Esophagus muscularis mucosa (tissue), 4 donors: Measurements from ENCODE around the gene GLI3. TPM values are rescaled to one million over a fixed set of nuclear protein-coding genes. Genes with fewer than 3 reads are reported as not detected.

Source experiments
- DNase-seq: peaks from one replicate; pipeline ENCODE4 v3.0.0-alpha.2; 2017; ENCODE audit errors: extremely low spot score
- H3K27ac ChIP-seq, 4 donors: fragments of 200-600 bp; sonication (generic); replicated peaks in 1 of 4; 1 replicate in 3 of 4; 2 replicates in 1 of 4; pipeline ENCODE4 v1.5.1; 2016 to 2019; ENCODE audit warnings: mild to moderate bottlenecking in 1 of 4
- H3K27me3 ChIP-seq, 4 donors: fragments of 200-600 bp; sonication (generic); one replicate each; pipeline versions ENCODE4 v1.5.1 to v1.6.0; 2016 to 2019
- H3K36me3 ChIP-seq, 4 donors: fragments of 200-600 bp; sonication (generic); one replicate each; pipeline ENCODE4 v1.5.1; 2016 to 2019
- H3K4me1 ChIP-seq, 4 donors: fragments of 200-600 bp; sonication (generic); one replicate each; pipeline ENCODE4 v1.5.1; 2016 to 2019
- H3K4me3 ChIP-seq, 4 donors: fragments of 200-600 bp; sonication (generic); 1 replicate in 2 of 4; 2 replicates in 2 of 4; pipeline ENCODE4 v1.5.1; 2016 to 2019; ENCODE audit warnings: mild to moderate bottlenecking in 4 of 4, moderate library complexity in 1 of 4
- H3K9me3 ChIP-seq, 4 donors: fragments of 200-600 bp; sonication (generic); 1 replicate in 3 of 4; 2 replicates in 1 of 4; pipeline ENCODE4 v1.5.1; 2016 to 2019
- CTCF ChIP-seq, 3 experiments: fragments of 200-600 bp in 2 of 3; fragments of 450-650 bp in 1 of 3; sonication (generic) in 2 of 3; IDR thresholded peaks; one replicate each; pipeline ENCODE4 v1.5.1; 2017 to 2019; ENCODE audit warnings: antibody characterized with exemption in 3 of 3, mild to moderate bottlenecking in 2 of 3, moderate library complexity in 1 of 3
- EP300 ChIP-seq: sonication (generic); formaldehyde crosslinking; IDR thresholded peaks from one replicate; pipeline ENCODE4 v1.6.1; 2017; ENCODE audit warnings: antibody characterized with exemption
- POLR2A ChIP-seq: fragments of 450-650 bp; IDR thresholded peaks from one replicate; pipeline ENCODE4 v1.6.1; 2017; ENCODE audit warnings: antibody characterized with exemption, moderate library complexity, mild to moderate bottlenecking, low read depth
- POLR2AphosphoS5 ChIP-seq, 2 donors: sonication (generic); formaldehyde crosslinking; IDR thresholded peaks; one replicate each; pipeline ENCODE4 v1.6.1; 2017; ENCODE audit warnings: antibody characterized with exemption in 2 of 2
- WGBS: methylation state at CpG from one replicate; pipeline ENCODE4 v1.1.5; 2018; 5-methylcytosine and 5-hydroxymethylcytosine counted together
- intact Hi-C: fragments of 100-400 bp; cut with DNase I; formaldehyde crosslinking; loops from one replicate; pipeline ENCODE4 v1.15.1; 2023
- total RNA-seq, 4 donors: library from RNA; depleted of rRNA; stranded (reverse); fragments of >200 nt; gene quantifications; one replicate each; pipeline versions ENCODE4 v1.1.0 to v1.2.1, GENCODE V29; 2016

Gene GLI3
- total RNA-seq, 4 donors from 2014 or later = 11.7 to 17.8 (median 13.3) TPM

- Histone ChIP-seq H3K4me1 (peaks cover 0 to 32% (median 19%) of the 10 kb centered on the region in 4 donors), H3K4me3 (no peak overlapping the region), H3K27me3 (no peaks in the 10 kb centered on the region), H3K27ac (no peak overlapping the region), H3K36me3 (no peaks in the 10 kb centered on the region), H3K9me3 (no peaks in the 10 kb centered on the region)
- DNase-seq = no peak
- intact Hi-C loops = no loop called here
- TF ChIP-seq POLR2AphosphoS5 (IDR thresholded peaks at IDR 0.05) (no peak), CTCF (IDR thresholded peaks at IDR 0.05) (no peak), POLR2A (no peak), EP300 (no peak)
Observed at GRCh38 chr7:42203336-42203735, 33.7 kb downstream of the GLI3 start.

DNA sequence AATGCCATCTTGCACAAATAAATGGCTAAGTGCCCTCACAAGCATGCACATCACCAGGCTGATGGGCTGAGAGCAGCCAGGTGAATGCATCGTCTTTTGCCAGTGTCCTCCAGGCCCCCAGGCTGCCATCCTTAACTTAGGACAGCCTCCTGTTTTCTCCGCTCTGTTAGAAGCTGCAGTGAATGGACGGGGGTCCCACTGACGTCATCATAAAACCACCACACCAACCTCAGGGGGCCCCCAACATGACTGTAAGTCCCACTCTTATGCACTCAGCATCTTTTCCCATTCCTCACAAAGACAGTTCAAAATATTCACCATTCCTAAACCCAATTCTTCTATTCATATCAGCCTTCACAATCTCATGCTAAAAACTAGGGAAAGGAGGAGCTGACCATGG lies 34.4 kb downstream of the GLI3 start:
- intact Hi-C loops = no loop called here
- peaks cover 0 to 7% (median 0%) of the 10 kb centered on the region in 4 donors for H3K36me3 ChIP-seq

GRCh38 chr7:42198974-42199668 lies 37.9 kb downstream of the GLI3 start:
- no peaks in the 10 kb centered on the region for H3K27me3 ChIP-seq
- no peak overlapping the region for H3K4me3 ChIP-seq
- H3K4me1 ChIP-seq = peaks cover 5 to 34% (median 25%) of the 10 kb centered on the region in 4 donors
- H3K27ac ChIP-seq = peak overlapping the region in 1 of 4 donors; percentile 23
- WGBS = 68% methylated on average over 8 of the region's 8 CpGs
- peak; percentile 37 for DNase-seq
- intact Hi-C loops = no loop called here
- H3K9me3 ChIP-seq = no peaks in the 10 kb centered on the region
- no peak for TF ChIP-seq POLR2A
- peaks cover 0 to 8% (median 0%) of the 10 kb centered on the region in 4 donors for H3K36me3 ChIP-seq

More for the DNA sequence above, 34.4 kb downstream of the GLI3 start:
- DNase-seq = no peak
- Histone ChIP-seq H3K4me3 (no peak overlapping the region), H3K27me3 (no peaks in the 10 kb centered on the region), H3K9me3 (no peaks in the 10 kb centered on the region), H3K27ac (no peak overlapping the region), H3K4me1 (peaks cover 0 to 26% (median 18%) of the 10 kb centered on the region in 4 donors)
- TF ChIP-seq POLR2A = no peak
- no peak for TF ChIP-seq POLR2AphosphoS5 (IDR thresholded peaks at IDR 0.05)
- no peak for TF ChIP-seq CTCF (IDR thresholded peaks at IDR 0.05)
- no peak for TF ChIP-seq EP300
- 100% methylated on average over 4 of the region's 4 CpGs for WGBS

- peak; percentile 87 for DNase-seq
- Histone ChIP-seq H3K27me3 (no peaks in the 10 kb centered on the region), H3K4me3 (no peak overlapping the region), H3K27ac (no peak overlapping the region), H3K4me1 (peaks cover 12 to 43% (median 33%) of the 10 kb centered on the region in 4 donors), H3K36me3 (peaks cover 0 to 8% (median 0%) of the 10 kb centered on the region in 4 donors), H3K9me3 (no peaks in the 10 kb centered on the region)
- intact Hi-C loops = no loop called here
- WGBS = 97% methylated on average over 6 of the region's 6 CpGs
- no peak for TF ChIP-seq POLR2A
- no peak for TF ChIP-seq POLR2AphosphoS5 (IDR thresholded peaks at IDR 0.05)
Observed at GRCh38 chr7:42198296-42198695, 38.7 kb downstream of the GLI3 start.

- DNase-seq = peak; percentile 34
- H3K4me1 ChIP-seq = peaks cover 20 to 51% (median 42%) of the 10 kb centered on the region in 4 donors
- TF ChIP-seq POLR2A = no peak
- no peak for TF ChIP-seq EP300
- TF ChIP-seq POLR2AphosphoS5 (IDR thresholded peaks at IDR 0.05) = no peak
- no peak for TF ChIP-seq CTCF (IDR thresholded peaks at IDR 0.05)
- no peak overlapping the region for H3K27ac ChIP-seq
- H3K27me3 ChIP-seq = no peaks in the 10 kb centered on the region
- H3K9me3 ChIP-seq = no peaks in the 10 kb centered on the region
- intact Hi-C loops = no loop called here
- peaks cover 0 to 8% (median 0%) of the 10 kb centered on the region in 4 donors for H3K36me3 ChIP-seq
- WGBS = 96% methylated on average over 12 of the region's 12 CpGs
- no peak overlapping the region for H3K4me3 ChIP-seq
Observed at GRCh38 chr7:42197451-42197850, 39.6 kb downstream of the GLI3 start.
